ENCODE data around the gene CTNND2. TPM values are rescaled to one million over a fixed set of nuclear protein-coding genes. Genes with fewer than 3 reads are reported as not detected.
"Not testable (repeated sequence)": the region's sequence is repeated elsewhere in the genome, so short reads cannot be mapped to it uniquely, and the experiment has no call there.

CTNND2 gene
- total RNA-seq, 1 experiment from 2014 or later: 7.0 TPM

- Histone ChIP-seq H2BK20ac (ENCODE audit: low read depth, low read length, poor library complexity, severe bottlenecking) (no peak overlapping the region), H3K23ac (ENCODE audit: insufficient read length, low read depth, low read length) (no peak overlapping the region), H3K18ac (ENCODE audit: insufficient read length, low read depth, low read length) (no peak overlapping the region), H3K9me3 (ENCODE audit: control insufficient read depth, low read depth, low read length) (no peaks in the 10 kb centered on the region), H4K91ac (ENCODE audit: insufficient read length, low read depth, low read length) (no peak overlapping the region), H2AFZ (ENCODE audit: low read length) (no peak overlapping the region), H3K79me1 (ENCODE audit: insufficient read depth, low read depth, low read length, poor library complexity, severe bottlenecking) (no peaks in the 10 kb centered on the region), H4K5ac (ENCODE audit: insufficient read length, low read depth, low read length) (no peak overlapping the region), H2AK5ac (ENCODE audit: insufficient read length, low read length) (no peak overlapping the region), H2BK15ac (ENCODE audit: low read depth, low read length) (no peak overlapping the region), H3K79me2 (ENCODE audit: insufficient read depth, low read length) (no peaks in the 10 kb centered on the region), H3K56ac (ENCODE audit: insufficient read length, low read depth, low read length) (no peak overlapping the region), H3K23me2 (ENCODE audit: insufficient read length, low read depth, low read length, poor library complexity, severe bottlenecking) (no peaks in the 10 kb centered on the region), H3K9ac (ENCODE audit: extremely low read depth, insufficient read length, low read length) (no peak overlapping the region), H2BK120ac (ENCODE audit: low read depth, low read length, poor library complexity, severe bottlenecking) (no peak overlapping the region), H3K4me2 (ENCODE audit: insufficient read depth, insufficient read length, low read length) (no peak overlapping the region), H3K4ac (ENCODE audit: low read depth, low read length) (no peak overlapping the region), H4K8ac (replicated peaks; ENCODE audit: insufficient read length, low read depth, low read length) (no peak overlapping the region), H4K20me1 (ENCODE audit: control insufficient read depth, insufficient read depth, insufficient read length) (no peaks in the 10 kb centered on the region), H3K27ac (ENCODE audit: insufficient read length, low read depth, low read length) (no peak overlapping the region), H3K4me1 (ENCODE audit: insufficient read depth, low read length) (no peaks in the 10 kb centered on the region), H3K14ac (ENCODE audit: insufficient read depth, low read length) (no peak overlapping the region), H2BK12ac (ENCODE audit: insufficient read length, low read depth, low read length) (no peak overlapping the region), H2BK5ac (ENCODE audit: insufficient read length, low read length) (no peak overlapping the region), H3K27me3 (ENCODE audit: insufficient read depth, low read length) (no peaks in the 10 kb centered on the region), H3T11ph (ENCODE audit: low read length) (no peak overlapping the region)
- no peak for TF ChIP-seq CTCF (conservative IDR thresholded peaks at IDR 0.05)
- Mint-ChIP-seq H3K4me3 (no peak overlapping the region), H3K36me3 (ENCODE audit: insufficient read depth in 1 of 3, low read depth in 3 of 3) (no peaks in the 10 kb centered on the region), H3K4me1 (no peaks in the 10 kb centered on the region), H3K27ac (no peak overlapping the region), H3K27me3 (ENCODE audit: low read depth) (peaks cover 4% of the 10 kb centered on the region), H3K9me3 (no peaks in the 10 kb centered on the region; a peak in 1 of 5 replicates)
- DNase-seq: no peak
- WGBS (ENCODE audit: extremely low coverage, insufficient read length, low lambda C conversion rate): no CpG with 5 or more reads among the region's 18 CpGs
Observed at GRCh38 chr5:11007269-11007870, 896.9 kb downstream of the CTNND2 start.

- not testable (repeated sequence) for H3K27me3 ChIP-seq (ENCODE audit: insufficient read depth, low read length); DNase-seq; H3K27me3 Mint-ChIP-seq (ENCODE audit: low read depth); H3K9me3 Mint-ChIP-seq; H3K4me1 ChIP-seq (ENCODE audit: insufficient read depth, low read length); H3K4ac ChIP-seq (ENCODE audit: low read depth, low read length); H4K20me1 ChIP-seq (ENCODE audit: control insufficient read depth, insufficient read depth, insufficient read length); H4K91ac ChIP-seq (ENCODE audit: insufficient read length, low read depth, low read length); H3K9me3 ChIP-seq (ENCODE audit: control insufficient read depth, low read depth, low read length); H2BK5ac ChIP-seq (ENCODE audit: insufficient read length, low read length); H2BK15ac ChIP-seq (ENCODE audit: low read depth, low read length); H3K27ac Mint-ChIP-seq; H3K27ac ChIP-seq (ENCODE audit: insufficient read length, low read depth, low read length); H3K18ac ChIP-seq (ENCODE audit: insufficient read length, low read depth, low read length); H3K79me1 ChIP-seq (ENCODE audit: insufficient read depth, low read depth, low read length, poor library complexity, severe bottlenecking); H3K23ac ChIP-seq (ENCODE audit: insufficient read length, low read depth, low read length); H4K5ac ChIP-seq (ENCODE audit: insufficient read length, low read depth, low read length); H2AFZ ChIP-seq (ENCODE audit: low read length); H3K9ac ChIP-seq (ENCODE audit: extremely low read depth, insufficient read length, low read length); H3K56ac ChIP-seq (ENCODE audit: insufficient read length, low read depth, low read length); H3K36me3 Mint-ChIP-seq (ENCODE audit: insufficient read depth in 1 of 3, low read depth in 3 of 3); H3K4me2 ChIP-seq (ENCODE audit: insufficient read depth, insufficient read length, low read length); H3K14ac ChIP-seq (ENCODE audit: insufficient read depth, low read length); H3K4me3 Mint-ChIP-seq; H3K79me2 ChIP-seq (ENCODE audit: insufficient read depth, low read length); H2BK20ac ChIP-seq (ENCODE audit: low read depth, low read length, poor library complexity, severe bottlenecking); H2BK12ac ChIP-seq (ENCODE audit: insufficient read length, low read depth, low read length); H2AK5ac ChIP-seq (ENCODE audit: insufficient read length, low read length); H2BK120ac ChIP-seq (ENCODE audit: low read depth, low read length, poor library complexity, severe bottlenecking); H3K23me2 ChIP-seq (ENCODE audit: insufficient read length, low read depth, low read length, poor library complexity, severe bottlenecking); H4K8ac ChIP-seq (replicated peaks; ENCODE audit: insufficient read length, low read depth, low read length); H3T11ph ChIP-seq (ENCODE audit: low read length)
- WGBS (ENCODE audit: extremely low coverage, insufficient read length, low lambda C conversion rate): no CpG with 5 or more reads among the region's 4 CpGs
- peaks cover 12% of the 10 kb centered on the region in 2 experiments for H3K4me1 Mint-ChIP-seq
Observed at GRCh38 chr5:11004523-11004922, 899.7 kb downstream of the CTNND2 start.
